Smooth muscle cell (in vitro differentiated cells): ENCODE results near the gene GTF2I. TPM values are rescaled to one million over a fixed set of nuclear protein-coding genes. Genes with fewer than 3 reads are reported as not detected.

Source experiments
- DNase-seq: peaks from one replicate; lab custom pipeline; 2025; ENCODE audit not compliant: unreplicated experiment; lab: John Stamatoyannopoulos, UW
- H2AFZ ChIP-seq: fragments of 200-600 bp; sonication (generic); 2 replicates; pipeline ENCODE4 v1.6.0; 2016; ENCODE audit warnings: antibody characterized with exemption, low read depth, mild to moderate bottlenecking
- H3F3A ChIP-seq: fragments of 200-600 bp; sonication (generic); 2 replicates; pipeline ENCODE4 v1.6.0; 2017; ENCODE audit warnings: antibody characterized with exemption, low read depth
- H3K27ac ChIP-seq: fragments of 200-600 bp; sonication (generic); 2 replicates; pipeline ENCODE4 v1.5.1; 2016; ENCODE audit warnings: low read depth, mild to moderate bottlenecking
- H3K27me3 ChIP-seq: fragments of 200-600 bp; sonication (generic); 2 replicates; pipeline ENCODE4 v1.6.1; 2016; ENCODE audit warnings: low read depth, mild to moderate bottlenecking
- H3K36me3 ChIP-seq: fragments of 200-600 bp; sonication (generic); 2 replicates; pipeline ENCODE4 v1.5.1; 2016; ENCODE audit warnings: low read depth
- H3K4me1 ChIP-seq: fragments of 200-600 bp; sonication (generic); 2 replicates; pipeline ENCODE4 v1.5.1; 2016; ENCODE audit warnings: low read depth
- H3K4me2 ChIP-seq: fragments of 200-600 bp; sonication (generic); 2 replicates; pipeline ENCODE4 v1.6.0; 2016; ENCODE audit warnings: mild to moderate bottlenecking
- H3K4me3 ChIP-seq: fragments of 200-600 bp; sonication (generic); 2 replicates; pipeline ENCODE4 v1.5.1; 2016; ENCODE audit warnings: mild to moderate bottlenecking
- H3K79me2 ChIP-seq: fragments of 200-600 bp; sonication (generic); 2 replicates; pipeline ENCODE4 v1.6.0; 2016; ENCODE audit warnings: low read depth, mild to moderate bottlenecking
- H3K9ac ChIP-seq: fragments of 200-600 bp; sonication (generic); 2 replicates; pipeline ENCODE4 v1.6.0; 2016; ENCODE audit warnings: low read depth
- H3K9me3 ChIP-seq: fragments of 200-600 bp; sonication (generic); replicated peaks from 2 replicates; pipeline ENCODE4 v1.5.1; 2016; ENCODE audit warnings: low read depth
- H4K20me1 ChIP-seq: fragments of 200-600 bp; sonication (generic); 2 replicates; pipeline ENCODE4 v1.6.0; 2016; ENCODE audit warnings: low read depth
- CTCF ChIP-seq: fragments of 200-600 bp; sonication (generic); IDR thresholded peaks from 2 replicates; pipeline ENCODE4 v1.5.1; 2017; ENCODE audit warnings: borderline replicate concordance, mild to moderate bottlenecking, antibody characterized with exemption; ENCODE audit not compliant: insufficient read depth, poor library complexity, severe bottlenecking
- WGBS: methylation state at CpG from one replicate; pipeline ENCODE4 v1.1.7; 2016; ENCODE audit warnings: low lambda C conversion rate; 5-methylcytosine and 5-hydroxymethylcytosine counted together
- polyA plus RNA-seq: library from polyadenylated mRNA; unstranded; fragments of >200 nt; fragmentation: Nextera tagmentation; extraction: Ambion mirVana; gene quantifications from 2 replicates; pipeline ENCODE4 v1.2.1, GENCODE V29; 2016
- total RNA-seq: library from RNA; depleted of rRNA; stranded (reverse); fragments of >200 nt; gene quantifications from 2 replicates; pipeline ENCODE4 v1.2.3, GENCODE V29; 2014

The GTF2I gene
- total and polyA plus RNA-seq, 2 experiments from 2014 or later, result 63.9 to 90.7 TPM

DNA sequence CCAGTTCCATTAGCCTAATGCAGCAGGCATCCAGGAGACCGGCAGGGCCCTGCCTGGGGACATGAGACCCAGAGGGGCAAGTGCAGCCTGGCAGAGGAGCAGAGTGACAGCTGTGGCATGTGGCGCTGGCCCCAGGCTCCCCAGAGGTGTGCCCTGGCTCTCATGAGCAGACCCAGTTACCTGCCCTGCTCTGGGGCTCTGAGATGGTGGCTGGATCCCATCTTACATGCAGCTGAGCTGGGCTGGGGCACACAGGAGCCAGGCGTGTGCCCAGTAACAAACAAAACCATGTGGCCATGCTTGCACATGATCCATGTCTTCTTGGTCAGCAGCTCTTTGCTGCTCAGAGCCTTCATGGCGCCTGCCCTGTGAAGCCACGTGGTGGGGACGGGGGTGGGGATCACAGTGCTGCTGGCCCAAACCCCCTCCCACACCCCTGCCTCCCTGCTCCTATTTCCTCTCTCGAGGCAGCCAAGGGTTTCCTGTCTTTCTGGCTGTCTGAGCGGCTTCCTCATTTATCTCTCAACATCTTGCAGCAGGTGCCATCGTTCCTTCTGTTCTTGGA is 40.3 kb upstream of the GTF2I start:
- H3K9ac ChIP-seq, result no peak overlapping the region

GRCh38 chr7:74619235-74619860 is 38.2 kb upstream of the GTF2I start:
- H2AFZ ChIP-seq, result no peak overlapping the region
- no peak overlapping the region for H3K27ac ChIP-seq
- no peak overlapping the region for H3K4me2 ChIP-seq
- H4K20me1 ChIP-seq, result no peaks in the 10 kb centered on the region
- no peak for DNase-seq
- H3K4me1 ChIP-seq, result peaks cover 10% of the 10 kb centered on the region
- no peaks in the 10 kb centered on the region for H3K79me2 ChIP-seq
- H3K4me3 ChIP-seq, result no peak overlapping the region
- H3K27me3 ChIP-seq, result no peaks in the 10 kb centered on the region
- WGBS, result 77% methylated on average over 14 of the region's 14 CpGs
- no peaks in the 10 kb centered on the region for H3K9me3 ChIP-seq
- no peak overlapping the region for H3K9ac ChIP-seq
- H3K36me3 ChIP-seq, result no peaks in the 10 kb centered on the region
- no peaks in the 10 kb centered on the region for H3F3A ChIP-seq
- TF ChIP-seq CTCF, result no peak

More for the DNA sequence above, 40.3 kb upstream of the GTF2I start:
- Histone ChIP-seq H2AFZ (no peak overlapping the region), H3K36me3 (no peaks in the 10 kb centered on the region), H4K20me1 (no peaks in the 10 kb centered on the region), H3K4me3 (no peak overlapping the region), H3K9me3 (no peaks in the 10 kb centered on the region), H3K4me2 (no peak overlapping the region), H3K27ac (no peak overlapping the region), H3K27me3 (no peaks in the 10 kb centered on the region), H3K4me1 (peaks cover 10% of the 10 kb centered on the region), H3K79me2 (no peaks in the 10 kb centered on the region), H3F3A (no peaks in the 10 kb centered on the region)
- TF ChIP-seq CTCF, result no peak
- 52% methylated on average over 9 of the region's 9 CpGs for WGBS
- DNase-seq, result no peak

DNA sequence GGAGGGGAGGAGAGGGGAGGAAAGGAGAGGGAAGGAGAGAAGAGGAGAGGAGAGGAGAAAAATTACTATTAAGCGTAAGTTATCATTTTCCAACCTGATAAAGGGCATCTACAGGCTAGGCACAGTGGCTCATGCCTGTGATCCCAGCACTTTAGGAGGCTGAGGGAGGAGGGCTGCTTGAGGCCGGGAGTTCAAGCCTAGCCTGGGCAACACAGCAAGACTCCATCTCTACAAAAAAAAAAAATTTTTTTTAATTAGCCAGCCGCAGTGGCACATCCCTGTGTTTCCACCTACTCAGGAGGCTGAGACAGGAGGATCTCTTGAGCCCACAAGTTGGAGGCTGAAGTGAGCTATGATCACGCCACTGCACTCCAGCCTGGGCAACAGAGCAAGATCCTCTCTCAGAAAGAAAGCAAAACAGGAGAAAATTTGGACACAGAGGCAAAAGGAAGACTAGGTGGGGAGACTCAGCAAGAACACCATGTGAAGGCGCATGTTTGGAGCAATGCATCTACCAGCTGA is 35.2 kb upstream of the GTF2I start:
- no peaks in the 10 kb centered on the region for H3K27me3 ChIP-seq
- H3K27ac ChIP-seq, result no peak overlapping the region
- no peak overlapping the region for H3K4me2 ChIP-seq
- H3K79me2 ChIP-seq, result no peaks in the 10 kb centered on the region
- H3K4me1 ChIP-seq, result peaks cover 14% of the 10 kb centered on the region
- 93% methylated on average over 5 of the region's 5 CpGs for WGBS
- no peak overlapping the region for H3K4me3 ChIP-seq
- no peaks in the 10 kb centered on the region for H3F3A ChIP-seq
- DNase-seq, result no peak
- H2AFZ ChIP-seq, result no peak overlapping the region
- no peaks in the 10 kb centered on the region for H4K20me1 ChIP-seq
- no peak for TF ChIP-seq CTCF
- H3K36me3 ChIP-seq, result no peaks in the 10 kb centered on the region
- no peak overlapping the region for H3K9ac ChIP-seq
- H3K9me3 ChIP-seq, result no peaks in the 10 kb centered on the region

GRCh38 chr7:74623135-74623534 is 34.4 kb upstream of the GTF2I start:
- no peak for TF ChIP-seq CTCF
- Histone ChIP-seq H3K9ac (no peak overlapping the region), H3K4me3 (no peak overlapping the region), H2AFZ (no peak overlapping the region), H3K9me3 (no peaks in the 10 kb centered on the region), H3K36me3 (no peaks in the 10 kb centered on the region), H3F3A (no peaks in the 10 kb centered on the region), H3K27me3 (no peaks in the 10 kb centered on the region), H3K4me1 (peaks cover 18% of the 10 kb centered on the region), H4K20me1 (no peaks in the 10 kb centered on the region), H3K4me2 (no peak overlapping the region), H3K79me2 (no peaks in the 10 kb centered on the region), H3K27ac (no peak overlapping the region)
- 84% methylated on average over 9 of the region's 9 CpGs for WGBS
- no peak for DNase-seq
